Measurements from ENCODE around the gene AOPEP.
A peak's percentile ranks its signal among the peaks of the same experiment; 100 is the strongest.

DNA sequence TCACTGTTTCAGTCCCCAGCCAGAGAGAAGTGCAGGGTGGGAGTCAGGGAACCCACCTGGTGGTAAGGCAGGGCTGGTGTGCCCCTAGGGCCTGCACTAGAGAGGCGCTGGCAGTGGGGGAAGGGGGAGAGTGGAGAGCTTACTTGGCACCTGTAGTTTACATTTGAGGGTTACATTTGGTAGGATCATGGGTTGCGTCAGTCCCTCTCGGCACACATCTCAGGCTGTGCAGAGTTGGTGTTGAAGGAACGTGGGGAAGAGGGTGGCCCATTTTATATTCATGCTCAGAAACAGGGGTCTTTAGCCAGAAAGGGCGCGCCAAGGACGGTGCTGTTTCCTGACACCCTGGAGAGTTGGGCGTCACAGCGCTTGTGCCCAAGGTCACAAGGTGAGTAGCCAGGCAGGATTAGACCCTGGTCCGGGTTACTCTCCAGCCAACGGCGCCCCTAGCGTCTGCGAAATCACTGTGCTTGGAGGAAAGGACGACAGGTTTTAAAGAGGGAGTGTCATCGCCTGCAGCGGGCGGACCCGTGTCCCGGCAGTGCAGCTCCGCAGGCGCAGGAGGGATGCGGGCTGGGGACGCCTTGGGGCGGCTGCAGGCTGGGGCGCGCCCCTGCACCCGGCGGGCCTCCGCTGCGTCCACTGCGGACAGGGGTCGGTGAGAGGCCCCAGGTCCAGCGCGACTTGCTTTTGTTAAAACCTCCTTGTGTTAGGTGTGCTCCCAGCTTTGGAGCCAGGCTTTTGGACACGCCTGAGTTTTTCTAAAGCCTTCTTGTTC, 318.4 kb downstream of the AOPEP start:
- TF ChIP-seq, protein P1, sequence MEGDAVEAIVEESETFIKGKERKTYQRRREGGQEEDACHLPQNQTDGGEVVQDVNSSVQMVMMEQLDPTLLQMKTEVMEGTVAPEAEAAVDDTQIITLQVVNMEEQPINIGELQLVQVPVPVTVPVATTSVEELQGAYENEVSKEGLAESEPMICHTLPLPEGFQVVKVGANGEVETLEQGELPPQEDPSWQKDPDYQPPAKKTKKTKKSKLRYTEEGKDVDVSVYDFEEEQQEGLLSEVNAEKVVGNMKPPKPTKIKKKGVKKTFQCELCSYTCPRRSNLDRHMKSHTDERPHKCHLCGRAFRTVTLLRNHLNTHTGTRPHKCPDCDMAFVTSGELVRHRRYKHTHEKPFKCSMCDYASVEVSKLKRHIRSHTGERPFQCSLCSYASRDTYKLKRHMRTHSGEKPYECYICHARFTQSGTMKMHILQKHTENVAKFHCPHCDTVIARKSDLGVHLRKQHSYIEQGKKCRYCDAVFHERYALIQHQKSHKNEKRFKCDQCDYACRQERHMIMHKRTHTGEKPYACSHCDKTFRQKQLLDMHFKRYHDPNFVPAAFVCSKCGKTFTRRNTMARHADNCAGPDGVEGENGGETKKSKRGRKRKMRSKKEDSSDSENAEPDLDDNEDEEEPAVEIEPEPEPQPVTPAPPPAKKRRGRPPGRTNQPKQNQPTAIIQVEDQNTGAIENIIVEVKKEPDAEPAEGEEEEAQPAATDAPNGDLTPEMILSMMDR (IDR thresholded peaks at IDR 0.05), result peak; percentile 10 to 44 (median 26)
- TF ChIP-seq POLR2A (IDR thresholded peaks at IDR 0.05), result no peak
- peak in 2 of 4 donors; percentile 29 to 49 for TF ChIP-seq POLR2AphosphoS5 (IDR thresholded peaks at IDR 0.05)

Measured in sigmoid colon (tissue), 4 donors.